G401 (cell line): Measurements from ENCODE around the gene IL18. TPM values are rescaled to one million over a fixed set of nuclear protein-coding genes. Genes with fewer than 3 reads are reported as not detected.

Experiments
- total RNA-seq: library from RNA; depleted of rRNA; stranded (reverse); fragments of >200 nt; shearing (Covaris generic); gene quantifications from 2 replicates; pipeline ENCODE4 v1.2.3, GENCODE V29; 2014; rRNA removed

IL18 gene
- total RNA-seq, 1 experiment from 2014 or later, result not detected

Other genes starting within 250 kb of the IL18 start
- 11.8 and 26.1 TPM in 2 replicates for gene C11orf52, start 245.2 kb downstream of the IL18 start, total RNA-seq
- gene DIXDC1, start 226.8 kb downstream of the IL18 start, total RNA-seq, result 64.4 and 67.8 TPM in 2 replicates
- 70.0 and 71.5 TPM in 2 replicates for gene DLAT, start 138.7 kb downstream of the IL18 start, total RNA-seq
- gene PIH1D2, start 90.1 kb downstream of the IL18 start, total RNA-seq, result 2.6 and 4.4 TPM in 2 replicates
- gene NKAPD1, start 89.8 kb downstream of the IL18 start, total RNA-seq, result 39.3 and 43.6 TPM in 2 replicates
- gene TIMM8B, start 77.3 kb downstream of the IL18 start, total RNA-seq, result 131 and 181 TPM in 2 replicates
- gene SDHD, start 77.2 kb downstream of the IL18 start, total RNA-seq, result 206 and 219 TPM in 2 replicates
- gene TEX12, start 3.3 kb upstream of the IL18 start, total RNA-seq, result not detected in 2 replicates
- 1.1 TPM in 1 of 2 replicates, not detected in the other for gene BCO2, start 11.4 kb upstream of the IL18 start, total RNA-seq
- 33.1 and 54.6 TPM in 2 replicates for gene PTS, start 62.3 kb upstream of the IL18 start, total RNA-seq
- gene PLET1, start 96.8 kb upstream of the IL18 start, total RNA-seq, result not detected in 2 replicates